Measurements from ENCODE around the gene CTPS2.

DNA sequence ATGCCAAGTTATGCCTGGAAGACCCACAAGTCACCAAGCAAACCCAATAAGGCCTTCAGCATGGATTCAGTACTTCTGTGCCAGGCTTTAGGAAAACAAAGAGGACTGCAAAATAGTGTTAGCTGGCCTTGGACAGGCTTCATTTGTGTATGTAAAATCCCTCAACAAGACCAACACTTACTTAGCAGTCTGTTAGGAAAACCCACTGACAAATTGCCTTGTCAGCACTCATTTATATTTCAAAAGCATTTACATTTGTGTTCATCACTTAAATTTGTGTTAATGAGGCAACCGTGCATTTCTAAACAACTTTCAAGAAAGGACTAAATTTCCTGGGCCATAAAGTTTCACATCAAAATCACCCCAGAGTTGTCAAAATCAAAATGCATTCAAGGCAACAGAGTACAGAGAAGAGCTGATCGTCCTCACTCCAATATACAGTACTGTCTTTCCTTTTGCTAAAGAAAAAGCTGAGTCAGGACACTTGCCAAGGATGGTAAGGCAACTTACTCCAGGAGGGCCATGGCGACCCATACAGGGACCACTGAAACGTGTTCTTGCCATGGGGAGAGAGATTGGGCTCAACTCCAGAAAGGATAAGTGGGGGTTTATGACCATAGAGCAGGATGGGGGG, 61.0 kb downstream of the CTPS2 start:
- TF ChIP-seq CTCF (IDR thresholded peaks at IDR 0.05; ENCODE audit: low read depth, low read length) = no peak
- TF ChIP-seq POLR2A (IDR thresholded peaks at IDR 0.05; ENCODE audit: extremely low read depth, insufficient read length) = no peak
- TF ChIP-seq, protein P1, sequence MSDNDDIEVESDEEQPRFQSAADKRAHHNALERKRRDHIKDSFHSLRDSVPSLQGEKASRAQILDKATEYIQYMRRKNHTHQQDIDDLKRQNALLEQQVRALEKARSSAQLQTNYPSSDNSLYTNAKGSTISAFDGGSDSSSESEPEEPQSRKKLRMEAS (IDR thresholded peaks at IDR 0.05; ENCODE audit: low read depth, low read length) = no peak
- TF ChIP-seq MYC (IDR thresholded peaks at IDR 0.05; ENCODE audit: low read depth, low read length) = no peak
